GM11168 (cell line): Measurements from ENCODE around the gene TMEM82.

Experiments used
- in situ Hi-C: fragments of 300-500 bp; cut with MboI; formaldehyde crosslinking; loops from one replicate; pipeline ENCODE4 v1.12.0; 2022; ENCODE audit warnings: low sequenced_read_pairs; ENCODE audit not compliant: unreplicated experiment

The TMEM82 gene

GRCh38 chr1:15719381-15720120 is 22.7 kb upstream of the TMEM82 start:
- in situ Hi-C loops: no loop called here

GRCh38 chr1:15720861-15721260 is 21.4 kb upstream of the TMEM82 start:
- in situ Hi-C loops: no loop called here

GRCh38 chr1:15722411-15722810 is 19.9 kb upstream of the TMEM82 start:
- in situ Hi-C loops: no loop called here

GRCh38 chr1:15722836-15723532 is 19.3 kb upstream of the TMEM82 start:
- in situ Hi-C loops: no loop called here

GRCh38 chr1:15723631-15724246 is 18.6 kb upstream of the TMEM82 start:
- in situ Hi-C loops: no loop called here

GRCh38 chr1:15724949-15725880 is 17.1 kb upstream of the TMEM82 start:
- in situ Hi-C loops: no loop called here

- in situ Hi-C loops: no loop called here
Measured at GRCh38 chr1:15726508-15726907, 15.8 kb upstream of the TMEM82 start.

GRCh38 chr1:15727021-15727420 is 15.3 kb upstream of the TMEM82 start:
- in situ Hi-C loops: no loop called here

- in situ Hi-C loops: no loop called here
Measured at GRCh38 chr1:15727424-15727823, 14.9 kb upstream of the TMEM82 start.

GRCh38 chr1:15727866-15728534 is 14.3 kb upstream of the TMEM82 start:
- in situ Hi-C loops: no loop called here

- in situ Hi-C loops: no loop called here
Measured at GRCh38 chr1:15728937-15729657, 13.2 kb upstream of the TMEM82 start.

- in situ Hi-C loops: no loop called here
Measured at GRCh38 chr1:15730423-15730822, 11.9 kb upstream of the TMEM82 start.

- in situ Hi-C loops: no loop called here
Measured at GRCh38 chr1:15730936-15731335, 11.4 kb upstream of the TMEM82 start.

GRCh38 chr1:15731735-15732685 is 10.3 kb upstream of the TMEM82 start:
- in situ Hi-C loops: no loop called here

- in situ Hi-C loops: no loop called here
Measured at GRCh38 chr1:15732686-15733081, 9.6 kb upstream of the TMEM82 start.

- in situ Hi-C loops: no loop called here
Measured at GRCh38 chr1:15733218-15733725, 9.0 kb upstream of the TMEM82 start.

GRCh38 chr1:15733726-15734226 is 8.5 kb upstream of the TMEM82 start:
- in situ Hi-C loops: no loop called here

- in situ Hi-C loops: no loop called here
Measured at GRCh38 chr1:15734296-15734695, 8.0 kb upstream of the TMEM82 start.
